ENCODE results near the gene MAP3K2. TPM values are rescaled to one million over a fixed set of nuclear protein-coding genes. Genes with fewer than 3 reads are reported as not detected.
A peak's percentile ranks its signal among the peaks of the same experiment; 100 is the strongest.

Gene MAP3K2
- total and polyA plus RNA-seq, 4 experiments from 2014 or later, result 42.5 to 87.2 (median 74.5) TPM

DNA sequence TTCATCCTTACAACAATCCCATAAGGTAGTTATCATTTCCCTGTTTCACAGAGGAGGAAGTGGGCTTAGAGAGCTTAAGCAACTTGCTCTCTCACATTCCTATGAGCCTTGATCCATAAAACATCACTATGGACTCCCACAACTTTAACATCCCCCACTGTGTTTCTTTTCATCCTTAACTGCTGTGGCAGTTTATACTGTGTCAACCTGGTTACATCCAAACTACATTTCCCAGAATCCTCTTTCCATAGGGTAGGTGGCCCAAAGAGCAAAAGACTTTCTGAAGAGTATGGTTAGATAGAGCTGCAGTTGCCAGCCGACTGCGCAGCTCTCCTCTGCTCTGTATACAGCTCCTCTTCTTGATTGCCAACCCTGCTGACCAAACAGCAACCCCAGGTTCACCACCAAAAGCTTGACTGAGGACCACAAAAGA, 22.5 kb downstream of the MAP3K2 start:
- Mint-ChIP-seq H3K4me3 (no peak overlapping the region), H3K27ac (peak overlapping the region in 2 of 7 donors; percentile 32 to 70), H3K36me3 (peaks cover 7% of the 10 kb centered on the region in 2 donors), H3K9me3 (peaks cover 0 to 2% (median 0%) of the 10 kb centered on the region in 8 donors), H3K27me3 (no peaks in the 10 kb centered on the region), H3K4me1 (peaks cover 44 to 74% (median 60%) of the 10 kb centered on the region in 4 donors)
- Histone ChIP-seq H3K4me3 (ENCODE audit: low read length in 2 of 2) (no peak overlapping the region), H3K4me1 (ENCODE audit: insufficient read depth, low read length) (peaks cover 46% of the 10 kb centered on the region), H3K27ac (ENCODE audit: low read depth, low read length) (no peak overlapping the region), H3K27me3 (ENCODE audit: insufficient read depth, low read length) (no peaks in the 10 kb centered on the region), H3K9me3 (ENCODE audit: control insufficient read depth in 1 of 2, low read length in 2 of 2) (peaks cover 0 to 3% of the 10 kb centered on the region in 2 donors), H3K36me3 (ENCODE audit: insufficient read depth, low read length) (no peaks in the 10 kb centered on the region)
- intact Hi-C loops (cut with micrococcal nuclease), result no loop called here
- CTCF ChIA-PET (ENCODE audit: partially characterized antibody), result interaction anchor here (1.2 to 1.5 kb wide), 6 partner anchors 9 to 837 kb away, joined by 3 to 5 read pairs (median 3); no protein-coding TSS in a partner anchor
- POLR2A ChIA-PET (ENCODE audit: partially characterized antibody), result interaction anchor here (1.2 to 2.1 kb wide), 2 partner anchors 21 to 23 kb away, joined by 3 to 5 read pairs; no protein-coding TSS in a partner anchor
- no peak for DNase-seq

GRCh38 chr2:127362971-127363370, 24.8 kb downstream of the MAP3K2 start:
- peaks cover 46% of the 10 kb centered on the region for H3K4me1 ChIP-seq (ENCODE audit: insufficient read depth, low read length)
- H3K4me1 Mint-ChIP-seq, result peaks cover 46 to 85% (median 71%) of the 10 kb centered on the region in 4 donors

GRCh38 chr2:127361929-127362885, 25.6 kb downstream of the MAP3K2 start:
- Mint-ChIP-seq H3K4me1 (peaks cover 46 to 82% (median 71%) of the 10 kb centered on the region in 4 donors), H3K9me3 (no peaks in the 10 kb centered on the region), H3K27me3 (no peaks in the 10 kb centered on the region), H3K4me3 (no peak overlapping the region), H3K36me3 (no peaks in the 10 kb centered on the region), H3K27ac (peak overlapping the region in 1 of 7 donors; percentile 15)
- Histone ChIP-seq H3K36me3 (ENCODE audit: insufficient read depth, low read length) (no peaks in the 10 kb centered on the region), H3K4me1 (ENCODE audit: insufficient read depth, low read length) (peaks cover 41% of the 10 kb centered on the region), H3K4me3 (ENCODE audit: low read length in 2 of 2) (no peak overlapping the region), H3K27ac (ENCODE audit: low read depth, low read length) (no peak overlapping the region), H3K27me3 (ENCODE audit: insufficient read depth, low read length) (no peaks in the 10 kb centered on the region), H3K9me3 (ENCODE audit: control insufficient read depth in 1 of 2, low read length in 2 of 2) (no peaks in the 10 kb centered on the region)
- ChIA-PET CTCF (ENCODE audit: partially characterized antibody) (interaction anchor here (1.2 to 2.1 kb wide), 2 partner anchors 53 to 117 kb away, joined by 3 to 7 read pairs; no protein-coding TSS in a partner anchor), POLR2A (ENCODE audit: partially characterized antibody) (no interaction called here)
- intact Hi-C loops (cut with micrococcal nuclease), result no loop called here
- no peak for DNase-seq

More at GRCh38 chr2:127362971-127363370, 24.8 kb downstream of the MAP3K2 start:
- Histone ChIP-seq H3K4me3 (ENCODE audit: low read length in 2 of 2) (no peak overlapping the region), H3K36me3 (ENCODE audit: insufficient read depth, low read length) (no peaks in the 10 kb centered on the region), H3K27me3 (ENCODE audit: insufficient read depth, low read length) (no peaks in the 10 kb centered on the region), H3K9me3 (ENCODE audit: control insufficient read depth in 1 of 2, low read length in 2 of 2) (no peaks in the 10 kb centered on the region), H3K27ac (ENCODE audit: low read depth, low read length) (no peak overlapping the region)
- CTCF ChIA-PET (ENCODE audit: partially characterized antibody), result interaction anchor here (1.2 to 2.1 kb wide), 2 partner anchors 53 to 116 kb away, joined by 3 to 7 read pairs; no protein-coding TSS in a partner anchor
- intact Hi-C loops (cut with micrococcal nuclease), result no loop called here
- POLR2A ChIA-PET (ENCODE audit: partially characterized antibody), result no interaction called here
- Mint-ChIP-seq H3K36me3 (no peaks in the 10 kb centered on the region), H3K4me3 (no peak overlapping the region), H3K9me3 (no peaks in the 10 kb centered on the region), H3K27ac (no peak overlapping the region), H3K27me3 (no peaks in the 10 kb centered on the region)
- DNase-seq, result no peak

DNA sequence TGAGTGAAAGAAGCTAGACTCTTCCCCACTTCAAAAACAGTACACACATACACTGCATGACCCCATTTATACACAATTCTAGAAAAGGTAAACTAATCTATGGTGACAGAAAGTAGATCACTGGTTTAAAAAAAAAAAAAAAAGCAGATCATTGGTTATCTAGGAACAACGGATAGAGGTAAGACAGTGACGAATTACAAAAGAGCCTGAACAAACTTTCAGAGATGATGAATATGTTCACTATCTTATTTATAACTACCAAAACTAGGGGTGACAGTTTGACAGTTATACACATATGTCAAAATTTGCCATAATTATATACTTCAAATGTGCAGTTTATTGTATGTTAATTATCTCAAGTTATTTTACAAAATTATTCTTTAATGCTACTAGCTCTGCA, 27.5 kb downstream of the MAP3K2 start:
- Histone ChIP-seq H3K27ac (ENCODE audit: low read depth, low read length) (no peak overlapping the region), H3K9me3 (ENCODE audit: control insufficient read depth in 1 of 2, low read length in 2 of 2) (no peaks in the 10 kb centered on the region), H3K36me3 (ENCODE audit: insufficient read depth, low read length) (no peaks in the 10 kb centered on the region), H3K4me3 (ENCODE audit: low read length in 2 of 2) (no peak overlapping the region), H3K27me3 (ENCODE audit: insufficient read depth, low read length) (no peaks in the 10 kb centered on the region), H3K4me1 (ENCODE audit: insufficient read depth, low read length) (peaks cover 30% of the 10 kb centered on the region)
- no peak overlapping the region for H3K4me3 Mint-ChIP-seq
- H3K27ac Mint-ChIP-seq, result no peak overlapping the region
- no peaks in the 10 kb centered on the region for H3K9me3 Mint-ChIP-seq
- DNase-seq, result no peak
- no peaks in the 10 kb centered on the region for H3K27me3 Mint-ChIP-seq
- POLR2A ChIA-PET (ENCODE audit: partially characterized antibody), result no interaction called here
- intact Hi-C loops (cut with micrococcal nuclease), result no loop called here
- peaks cover 44 to 80% (median 66%) of the 10 kb centered on the region in 4 donors for H3K4me1 Mint-ChIP-seq
- no peaks in the 10 kb centered on the region for H3K36me3 Mint-ChIP-seq
- CTCF ChIA-PET (ENCODE audit: partially characterized antibody), result interaction anchor here (0.6 to 0.7 kb wide), 2 partner anchors 21 to 56 kb away, joined by 3 to 4 read pairs; no protein-coding TSS in a partner anchor

DNA sequence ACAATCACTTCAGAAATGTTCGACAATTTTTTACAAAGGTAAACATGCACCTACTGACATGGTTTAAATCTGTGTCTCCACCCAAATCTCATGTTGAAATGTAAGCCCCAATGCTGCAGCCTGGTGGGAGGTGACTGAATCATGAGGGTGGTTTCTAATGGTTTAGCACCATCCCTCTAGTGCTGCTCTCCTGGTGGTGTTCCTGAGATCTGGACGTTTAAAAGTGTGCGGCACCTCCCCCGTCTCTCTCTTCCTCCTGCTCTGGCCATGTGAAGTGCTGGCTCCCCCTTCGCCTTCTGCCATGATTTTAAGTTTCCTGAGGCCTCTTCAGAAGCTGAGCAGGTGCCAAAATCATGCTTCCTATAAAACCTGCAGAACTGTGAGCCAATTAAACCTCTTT, 28.3 kb downstream of the MAP3K2 start:
- Histone ChIP-seq H3K4me3 (ENCODE audit: low read length in 2 of 2) (no peak overlapping the region), H3K27me3 (ENCODE audit: insufficient read depth, low read length) (no peaks in the 10 kb centered on the region), H3K27ac (ENCODE audit: low read depth, low read length) (no peak overlapping the region), H3K4me1 (ENCODE audit: insufficient read depth, low read length) (peaks cover 32% of the 10 kb centered on the region), H3K9me3 (ENCODE audit: control insufficient read depth in 1 of 2, low read length in 2 of 2) (no peaks in the 10 kb centered on the region), H3K36me3 (ENCODE audit: insufficient read depth, low read length) (no peaks in the 10 kb centered on the region)
- CTCF ChIA-PET (ENCODE audit: partially characterized antibody), result interaction anchor here (0.6 kb wide), 1 partner anchor 22 kb away, joined by 3 read pairs; no protein-coding TSS in a partner anchor
- no peaks in the 10 kb centered on the region for H3K27me3 Mint-ChIP-seq
- intact Hi-C loops (cut with micrococcal nuclease), result loop anchor here (2.0 kb wide), 1 partner anchor 27 kb away; the partner anchor contains the start of gene MAP3K2
- POLR2A ChIA-PET (ENCODE audit: partially characterized antibody), result no interaction called here
- H3K36me3 Mint-ChIP-seq, result no peaks in the 10 kb centered on the region
- peak overlapping the region in 3 of 7 donors; percentile 4 to 71 (median 53) for H3K27ac Mint-ChIP-seq
- H3K9me3 Mint-ChIP-seq, result no peaks in the 10 kb centered on the region
- peaks cover 45 to 82% (median 66%) of the 10 kb centered on the region in 4 donors for H3K4me1 Mint-ChIP-seq
- peak overlapping the region in 1 of 8 donors; percentile 17 for H3K4me3 Mint-ChIP-seq
- no peak for DNase-seq

DNA sequence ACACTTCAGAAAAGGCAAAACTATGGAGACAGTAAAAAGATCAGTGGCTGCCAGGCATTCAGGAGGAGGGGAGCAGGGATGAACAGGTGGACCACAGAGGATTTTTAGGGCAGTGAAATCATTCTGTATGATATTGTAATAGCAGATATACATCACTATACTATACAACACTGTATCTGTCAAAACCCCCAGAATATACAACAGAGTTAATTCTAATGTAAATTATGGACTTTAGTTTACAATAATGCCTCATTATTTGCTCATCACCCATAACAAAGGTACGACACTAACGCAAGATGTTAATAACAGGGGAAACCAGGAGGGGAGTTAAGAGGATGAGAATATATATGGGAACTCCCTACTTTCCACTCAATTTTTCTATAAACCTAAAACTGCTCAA, 28.8 kb downstream of the MAP3K2 start:
- DNase-seq, result no peak
- H3K4me3 ChIP-seq (ENCODE audit: low read length in 2 of 2), result no peak overlapping the region
- no peaks in the 10 kb centered on the region for H3K9me3 ChIP-seq (ENCODE audit: control insufficient read depth in 1 of 2, low read length in 2 of 2)
- no peaks in the 10 kb centered on the region for H3K27me3 ChIP-seq (ENCODE audit: insufficient read depth, low read length)
- no peaks in the 10 kb centered on the region for H3K36me3 ChIP-seq (ENCODE audit: insufficient read depth, low read length)
- CTCF ChIA-PET (ENCODE audit: partially characterized antibody), result interaction anchor here (0.7 kb wide), 1 partner anchor 56 kb away, joined by 3 read pairs; no protein-coding TSS in a partner anchor
- H3K4me3 Mint-ChIP-seq, result no peak overlapping the region
- H3K27ac Mint-ChIP-seq, result peak overlapping the region in 2 of 7 donors; percentile 58 to 69
- POLR2A ChIA-PET (ENCODE audit: partially characterized antibody), result no interaction called here
- H3K9me3 Mint-ChIP-seq, result no peaks in the 10 kb centered on the region
- no peaks in the 10 kb centered on the region for H3K36me3 Mint-ChIP-seq
- intact Hi-C loops (cut with micrococcal nuclease), result loop anchor here (2.0 kb wide), 1 partner anchor 28 kb away; the partner anchor contains the start of gene MAP3K2
- H3K4me1 ChIP-seq (ENCODE audit: insufficient read depth, low read length), result peaks cover 31% of the 10 kb centered on the region
- H3K27me3 Mint-ChIP-seq, result no peaks in the 10 kb centered on the region
- H3K27ac ChIP-seq (ENCODE audit: low read depth, low read length), result no peak overlapping the region
- H3K4me1 Mint-ChIP-seq, result peaks cover 42 to 81% (median 63%) of the 10 kb centered on the region in 4 donors

DNA sequence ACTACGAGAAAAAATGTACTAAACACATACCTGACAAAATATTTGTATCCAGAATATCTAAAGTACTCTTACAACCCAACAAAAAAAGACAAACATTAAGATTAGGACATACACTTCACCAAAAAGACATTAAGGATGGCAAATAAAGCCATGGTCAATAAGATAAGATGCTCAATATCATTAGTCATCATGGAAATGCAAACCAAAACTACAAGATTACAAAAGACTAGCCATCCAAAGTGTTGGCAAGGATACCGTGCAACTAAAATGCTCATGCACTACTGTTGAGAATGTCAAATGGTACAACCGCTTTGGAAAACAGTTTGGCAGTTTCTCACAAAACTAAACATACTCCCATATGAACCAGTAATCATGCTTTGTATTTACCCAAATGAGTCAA, 29.7 kb downstream of the MAP3K2 start:
- Histone ChIP-seq H3K9me3 (ENCODE audit: control insufficient read depth in 1 of 2, low read length in 2 of 2) (no peaks in the 10 kb centered on the region), H3K27ac (ENCODE audit: low read depth, low read length) (no peak overlapping the region), H3K36me3 (ENCODE audit: insufficient read depth, low read length) (no peaks in the 10 kb centered on the region), H3K4me3 (ENCODE audit: low read length in 2 of 2) (no peak overlapping the region), H3K4me1 (ENCODE audit: insufficient read depth, low read length) (peaks cover 23% of the 10 kb centered on the region), H3K27me3 (ENCODE audit: insufficient read depth, low read length) (no peaks in the 10 kb centered on the region)
- no peaks in the 10 kb centered on the region for H3K27me3 Mint-ChIP-seq
- no peak for DNase-seq
- peak overlapping the region in 2 of 7 donors; percentile 19 to 26 for H3K27ac Mint-ChIP-seq
- ChIA-PET POLR2A (ENCODE audit: partially characterized antibody) (no interaction called here), CTCF (ENCODE audit: partially characterized antibody) (interaction anchor here (0.6 to 2.4 kb wide), 4 partner anchors 8 to 121 kb away, joined by 3 to 15 read pairs (median 4); no protein-coding TSS in a partner anchor)
- no peaks in the 10 kb centered on the region for H3K36me3 Mint-ChIP-seq
- intact Hi-C loops (cut with micrococcal nuclease), result loop anchor here (2.0 kb wide), 1 partner anchor 29 kb away; the partner anchor contains the start of gene MAP3K2
- no peaks in the 10 kb centered on the region for H3K9me3 Mint-ChIP-seq
- H3K4me1 Mint-ChIP-seq, result peaks cover 38 to 71% (median 56%) of the 10 kb centered on the region in 4 donors
- no peak overlapping the region for H3K4me3 Mint-ChIP-seq

All from CD4-positive, alpha-beta memory T cell (primary cell).